ENCODE measurements around the gene NKX2-3. TPM values are rescaled to one million over a fixed set of nuclear protein-coding genes. Genes with fewer than 3 reads are reported as not detected.

Gene NKX2-3
- total RNA-seq, 1 experiment from 2014 or later: not detected

GRCh38 chr10:99562631-99563030 lies 29.9 kb downstream of the NKX2-3 start (continued):
- TF ChIP-seq REST (IDR thresholded peaks at IDR 0.05; ENCODE audit: low read depth) (no peak), FOSL1 (IDR thresholded peaks at IDR 0.05; ENCODE audit: low read depth) (no peak), JUND (IDR thresholded peaks at IDR 0.05) (no peak)

- DNase-seq (ENCODE audit: low read depth, low spot score) (no peak), ATAC-seq (no peak)
- H3K9ac ChIP-seq (ENCODE audit: low read length): no peak overlapping the region
- BruUV-seq (replicated peaks): no TSS peak
- H3K9me2 ChIP-seq (ENCODE audit: insufficient read depth): no peaks in the 10 kb centered on the region
- CTCF ChIA-PET: interaction anchor here (2.6 kb wide), 1 partner anchor 48 kb away, joined by 12 read pairs; no protein-coding TSS in a partner anchor
- H2AFZ ChIP-seq (ENCODE audit: low read depth, low read length, poor library complexity, severe bottlenecking): no peak overlapping the region
- intact Hi-C loops (cut with micrococcal nuclease): no loop called here
- RAD21 ChIA-PET (ENCODE audit: low non-redundant PET in 1 of 2, low total read pairs in 2 of 2, uncharacterized antibody in 2 of 2, unreplicated experiment in 2 of 2): interaction anchor here in 1 of 2 experiments (0.7 kb wide), 1 partner anchor 371 kb away, joined by 3 read pairs; no protein-coding TSS in a partner anchor
- H3K27me3 ChIP-seq (ENCODE audit: insufficient read depth, low read length): no peaks in the 10 kb centered on the region
- POLR2A ChIA-PET: no interaction called here
- TF ChIP-seq ZNF274 (IDR thresholded peaks at IDR 0.05; ENCODE audit: low read depth, low read length) (no peak), CEBPB (IDR thresholded peaks at IDR 0.05; ENCODE audit: low read depth) (no peak)
- no peak overlapping the region for H3K4me3 ChIP-seq (replicated peaks in 1 of 2; ENCODE audit: low read depth in 1 of 2, low read length in 2 of 2)
- no peaks in the 10 kb centered on the region for H3K36me3 ChIP-seq (ENCODE audit: control insufficient read depth in 1 of 2, insufficient read depth in 2 of 2, low read length in 2 of 2)
- no peaks in the 10 kb centered on the region for H4K20me1 ChIP-seq (ENCODE audit: insufficient read depth)
- no peaks in the 10 kb centered on the region for H3K9me3 ChIP-seq (ENCODE audit: control insufficient read depth in 1 of 2, insufficient read depth in 1 of 2, low read depth in 1 of 2, low read length in 2 of 2)
- H3K4me2 ChIP-seq (ENCODE audit: low read length): no peak overlapping the region
- peaks cover 0 to 4% of the 10 kb centered on the region in 2 experiments; a peak in 1 of 4 replicates for H3K4me1 ChIP-seq (ENCODE audit: control insufficient read depth in 1 of 2, insufficient read depth in 2 of 2, low read length in 2 of 2)
- H3K79me2 ChIP-seq (ENCODE audit: insufficient read depth, low read length): no peaks in the 10 kb centered on the region
- H3K27ac ChIP-seq (ENCODE audit: low read depth, low read length): no peak overlapping the region
These were observed 31.6 kb downstream of the NKX2-3 start for GRCh38 chr10:99564361-99564760.
